HG03575 (cell line): ENCODE measurements around the gene ARHGAP22.

Source experiments
- ATAC-seq: cut with Tn5 transposase; IDR thresholded peaks from one replicate; pipeline ENCODE4 v1.9.1; 2021; ENCODE audit not compliant: unreplicated experiment, insufficient number of reproducible peaks, low FRiP score; ENCODE audit errors: extremely low read depth

Gene ARHGAP22

GRCh38 chr10:48495282-48496045 is 109.4 kb downstream of the ARHGAP22 start:
- ATAC-seq, result no peak

GRCh38 chr10:48494611-48495010 is 110.3 kb downstream of the ARHGAP22 start:
- ATAC-seq, result no peak

GRCh38 chr10:48494073-48494472 is 110.8 kb downstream of the ARHGAP22 start:
- ATAC-seq, result no peak

- ATAC-seq, result no peak
Measured at GRCh38 chr10:48493083-48493871, 111.6 kb downstream of the ARHGAP22 start.

- no peak for ATAC-seq
Measured at GRCh38 chr10:48492201-48492600, 112.7 kb downstream of the ARHGAP22 start.

GRCh38 chr10:48491392-48492139 is 113.3 kb downstream of the ARHGAP22 start:
- ATAC-seq, result no peak

GRCh38 chr10:48490946-48491345 is 113.9 kb downstream of the ARHGAP22 start:
- ATAC-seq, result no peak

- ATAC-seq, result no peak
Measured at GRCh38 chr10:48490571-48490940, 114.3 kb downstream of the ARHGAP22 start.

- ATAC-seq, result no peak
Measured at GRCh38 chr10:48489099-48489498, 115.8 kb downstream of the ARHGAP22 start.

GRCh38 chr10:48487244-48487643 is 117.6 kb downstream of the ARHGAP22 start:
- ATAC-seq, result no peak

GRCh38 chr10:48485711-48486110 is 119.2 kb downstream of the ARHGAP22 start:
- no peak for ATAC-seq

- no peak for ATAC-seq
Measured at GRCh38 chr10:48484911-48485310, 120.0 kb downstream of the ARHGAP22 start.

- no peak for ATAC-seq
Measured at GRCh38 chr10:48482207-48482606, 122.7 kb downstream of the ARHGAP22 start.

- no peak for ATAC-seq
Measured at GRCh38 chr10:48481385-48481784, 123.5 kb downstream of the ARHGAP22 start.

- no peak for ATAC-seq
Measured at GRCh38 chr10:48480397-48481374, 124.2 kb downstream of the ARHGAP22 start.

GRCh38 chr10:48478980-48479811 is 125.7 kb downstream of the ARHGAP22 start:
- ATAC-seq, result no peak

GRCh38 chr10:48478469-48478868 is 126.4 kb downstream of the ARHGAP22 start:
- no peak for ATAC-seq

GRCh38 chr10:48477616-48478015 is 127.3 kb downstream of the ARHGAP22 start:
- ATAC-seq, result no peak
